HG03457 (cell line): ENCODE results near the gene SLC15A3.

Source experiments
- ATAC-seq: cut with Tn5 transposase; IDR thresholded peaks from one replicate; pipeline ENCODE4 v1.9.1; 2021; ENCODE audit warnings: moderate number of reproducible peaks; ENCODE audit not compliant: unreplicated experiment

The SLC15A3 gene

DNA sequence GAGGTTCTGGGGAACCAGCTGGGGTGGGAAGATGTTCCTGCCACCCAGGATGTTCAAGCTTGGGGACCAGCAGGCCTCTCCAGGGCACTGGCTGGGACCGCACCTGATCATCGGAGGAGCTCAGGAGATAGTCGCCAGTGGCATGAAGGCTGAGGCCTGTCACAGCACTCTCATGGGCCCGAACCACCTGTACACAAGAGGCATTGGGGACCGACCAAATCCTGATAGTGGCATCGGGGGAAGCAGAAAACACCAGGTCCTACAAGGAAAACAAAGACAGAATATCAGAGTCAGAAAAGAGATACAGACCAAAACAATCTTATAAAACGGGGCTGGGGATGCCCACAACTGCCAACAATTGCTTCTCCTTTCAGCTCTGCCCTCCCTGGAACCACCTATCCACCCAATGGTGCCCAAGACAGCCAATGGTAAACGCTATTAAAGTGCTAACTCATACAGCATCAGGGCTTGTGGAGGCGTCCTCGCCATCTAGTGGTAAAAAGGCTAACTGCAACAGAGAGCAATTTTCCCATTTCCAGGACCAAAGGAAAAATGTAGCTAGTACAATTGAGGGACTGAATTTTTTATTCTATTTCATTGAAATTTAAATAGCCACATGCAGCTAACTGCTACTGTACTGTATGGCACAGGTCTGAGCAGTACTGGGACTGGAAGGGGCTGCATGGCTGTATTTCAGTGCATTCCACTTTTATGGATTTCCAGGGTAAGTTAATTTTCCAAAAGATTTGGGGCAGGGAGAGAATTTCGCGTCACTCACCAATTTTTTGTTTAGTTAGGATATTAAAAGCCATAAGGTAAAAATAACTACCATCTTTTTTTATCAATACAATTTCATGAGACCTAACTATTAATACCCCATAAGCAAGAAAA lies 52.7 kb downstream of the SLC15A3 start:
- ATAC-seq = no peak

DNA sequence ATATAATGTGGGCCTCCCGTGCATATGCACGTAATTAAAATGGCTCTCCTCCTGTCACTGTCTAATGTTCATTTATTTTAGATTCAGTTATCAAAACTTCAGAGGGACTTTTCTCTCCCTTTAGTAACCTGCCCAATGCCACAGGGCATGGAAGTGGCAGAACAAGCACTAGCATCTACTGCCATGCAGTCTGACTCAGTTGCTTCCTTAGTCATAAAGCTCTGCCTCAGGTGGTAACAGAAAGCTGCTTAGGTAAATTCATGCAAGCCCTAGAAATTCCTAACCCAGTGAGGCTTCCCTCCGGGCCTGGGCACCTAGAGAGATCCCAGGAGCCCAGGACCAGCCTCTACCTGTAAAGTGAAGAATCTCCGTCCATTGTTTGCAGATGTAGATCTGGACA lies 54.5 kb downstream of the SLC15A3 start:
- ATAC-seq = no peak

DNA sequence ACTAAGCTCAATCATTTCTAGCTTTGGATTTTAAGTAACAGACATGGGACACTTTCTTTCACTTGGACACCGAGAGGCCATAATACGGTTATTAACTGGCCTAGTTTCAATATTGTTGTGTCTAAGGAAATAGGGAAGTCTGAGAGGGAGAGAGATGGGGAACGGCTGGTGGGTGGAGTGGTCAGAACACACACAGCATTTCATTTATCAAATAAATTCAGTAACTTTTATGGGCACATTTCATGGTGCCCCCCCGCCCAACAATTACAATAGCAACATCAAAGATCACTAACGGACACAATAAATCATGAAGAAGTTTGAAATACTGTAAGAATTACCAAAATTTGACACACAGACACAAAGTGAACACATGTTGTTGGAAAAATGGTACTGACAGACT lies 56.3 kb downstream of the SLC15A3 start:
- ATAC-seq = no peak

DNA sequence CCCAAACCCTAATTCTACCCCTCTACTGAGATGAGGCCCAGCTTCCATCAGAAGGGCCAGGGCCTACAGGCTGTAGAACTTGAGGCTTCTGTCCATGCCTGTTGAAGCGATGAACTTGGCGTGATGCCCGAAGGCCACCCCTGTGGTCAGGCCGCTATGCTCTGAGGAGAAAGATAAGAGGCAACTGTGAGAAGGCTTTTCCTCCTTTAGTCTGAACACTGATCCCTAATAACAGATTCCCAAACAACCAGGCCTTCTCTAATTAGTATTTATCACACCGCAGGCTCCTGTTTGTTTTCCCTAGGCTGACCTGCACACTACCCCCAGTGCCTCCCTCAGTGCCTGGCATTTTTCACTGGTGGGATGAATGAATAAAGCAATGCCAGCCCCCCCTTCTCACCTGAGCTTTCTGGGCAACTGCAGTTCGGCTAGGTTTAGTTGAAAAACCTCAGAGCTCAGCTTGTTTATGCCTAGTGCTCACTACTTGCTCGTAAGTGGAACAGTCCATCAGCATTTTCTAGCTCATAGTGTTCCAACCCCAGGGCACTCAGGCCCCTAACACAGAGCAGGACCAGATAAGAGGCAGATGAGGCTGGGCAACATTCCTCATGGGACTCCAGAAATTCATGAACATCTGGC lies 60.8 kb downstream of the SLC15A3 start:
- no peak for ATAC-seq

DNA sequence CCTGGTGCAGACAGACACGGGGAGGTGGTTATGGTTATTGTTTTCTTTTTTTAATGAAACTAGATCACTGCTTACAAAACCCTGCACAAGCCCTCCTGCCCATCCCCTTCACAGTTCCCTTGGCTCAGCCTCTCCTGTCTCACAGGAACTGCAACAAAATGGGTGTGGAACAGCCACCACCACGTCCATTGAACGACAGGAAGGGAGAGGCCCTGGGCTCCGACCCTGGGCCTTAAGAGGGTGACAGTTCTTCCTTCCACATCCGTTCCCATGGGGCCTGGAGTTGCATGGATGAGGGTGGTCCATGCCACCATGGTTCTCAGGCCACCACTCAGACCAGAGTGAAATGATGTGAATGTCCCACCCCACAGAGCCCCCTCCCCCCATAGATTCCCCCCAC lies 61.3 kb downstream of the SLC15A3 start:
- no peak for ATAC-seq

DNA sequence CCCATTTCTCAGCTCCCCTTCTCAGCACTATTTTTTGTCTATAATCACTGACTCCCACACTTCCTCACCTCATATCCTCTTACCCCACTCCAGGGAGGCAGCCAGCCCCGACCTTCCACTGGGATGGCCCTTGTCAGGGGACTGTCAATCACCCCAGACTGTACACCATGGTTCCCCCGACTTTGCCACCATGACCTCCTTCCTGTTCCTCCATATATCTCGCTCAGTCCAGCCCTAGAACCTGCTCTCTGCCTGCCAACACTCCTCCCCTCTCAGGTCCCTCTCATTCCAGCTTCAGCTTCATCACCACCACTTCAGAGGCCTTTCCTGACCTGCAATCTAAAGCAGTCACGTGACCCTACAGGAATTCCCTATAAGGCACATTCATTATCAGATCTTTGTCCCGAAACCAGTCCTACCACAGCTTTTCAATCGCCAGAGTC lies 62.1 kb downstream of the SLC15A3 start:
- no peak for ATAC-seq

DNA sequence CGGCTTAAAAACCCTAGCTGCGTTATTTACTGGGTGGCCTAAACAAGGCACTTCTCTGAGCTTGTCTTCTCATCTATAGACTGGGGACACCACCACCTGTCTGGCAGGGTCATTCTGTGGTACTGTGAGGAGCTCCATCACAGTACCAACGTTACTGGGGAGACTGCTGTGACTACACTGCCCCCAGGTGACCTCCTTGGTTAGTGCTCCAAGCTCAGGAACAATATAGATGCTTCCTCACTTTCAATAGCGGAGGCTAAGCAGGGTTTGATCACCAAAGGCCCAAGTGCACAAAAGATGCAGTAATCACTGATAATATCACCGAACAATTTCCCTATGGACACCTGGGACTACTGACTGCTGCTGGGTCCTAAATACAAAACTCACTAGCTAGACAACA lies 64.4 kb downstream of the SLC15A3 start:
- ATAC-seq = no peak
